Stimulated activated CD4-positive, alpha-beta T cell treated with anti-CD3 and anti-CD28 coated beads, Interleukin-15, amount 100 ng/mL, for 24 hours (primary cell): ENCODE measurements around the gene PFDN4.
"Not testable (repeated sequence)": the region's sequence is repeated elsewhere in the genome, so short reads cannot be mapped to it uniquely, and the experiment has no call there.

Experiments
- DNase-seq: peaks from one replicate; pipeline ENCODE4 v3.0.0-alpha.2; 2020

The PFDN4 gene

DNA sequence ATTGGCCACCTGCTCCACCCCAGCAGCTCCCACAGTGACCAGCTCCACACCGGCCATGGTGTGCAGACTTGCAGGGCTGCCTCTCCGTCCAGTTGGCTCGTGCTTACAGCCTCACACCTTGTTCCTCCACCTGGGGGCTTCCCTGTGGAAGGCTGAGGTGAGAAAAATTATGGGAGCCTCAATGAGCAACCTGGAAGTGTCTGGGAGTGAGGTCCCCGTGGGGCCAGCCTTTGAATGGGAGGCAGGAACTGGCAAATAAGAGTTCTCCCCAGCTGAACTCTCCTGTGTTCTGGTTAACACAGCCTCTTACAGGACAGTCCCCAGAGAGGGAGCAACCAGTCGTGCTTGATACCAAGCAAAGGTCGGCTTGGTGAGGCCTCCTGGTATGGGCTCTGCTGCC, 3.8 kb upstream of the PFDN4 start:
- no peak for DNase-seq

DNA sequence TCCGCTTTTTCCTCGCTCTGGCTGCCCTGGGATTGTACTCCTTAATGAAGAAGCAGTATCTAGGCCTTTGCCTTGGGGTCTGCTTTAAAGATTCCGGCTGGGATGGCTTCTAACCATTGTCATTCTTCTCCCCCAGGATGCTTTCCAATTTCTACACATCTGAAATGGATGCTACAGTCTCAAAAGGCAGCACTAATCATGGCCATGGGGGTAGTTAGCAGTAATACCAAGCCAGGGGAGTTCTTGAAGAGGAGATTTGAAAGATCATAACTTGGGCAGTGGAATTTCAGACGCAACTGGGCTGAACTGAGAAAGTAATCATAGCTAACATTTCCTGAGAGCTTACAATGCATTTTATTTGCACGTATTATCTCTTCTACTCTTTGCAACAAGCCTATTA, 3.4 kb upstream of the PFDN4 start:
- DNase-seq, result no peak

- peak; percentile 49 for DNase-seq
These were observed 2.4 kb upstream of the PFDN4 start for GRCh38 chr20:54205450-54205849.

DNA sequence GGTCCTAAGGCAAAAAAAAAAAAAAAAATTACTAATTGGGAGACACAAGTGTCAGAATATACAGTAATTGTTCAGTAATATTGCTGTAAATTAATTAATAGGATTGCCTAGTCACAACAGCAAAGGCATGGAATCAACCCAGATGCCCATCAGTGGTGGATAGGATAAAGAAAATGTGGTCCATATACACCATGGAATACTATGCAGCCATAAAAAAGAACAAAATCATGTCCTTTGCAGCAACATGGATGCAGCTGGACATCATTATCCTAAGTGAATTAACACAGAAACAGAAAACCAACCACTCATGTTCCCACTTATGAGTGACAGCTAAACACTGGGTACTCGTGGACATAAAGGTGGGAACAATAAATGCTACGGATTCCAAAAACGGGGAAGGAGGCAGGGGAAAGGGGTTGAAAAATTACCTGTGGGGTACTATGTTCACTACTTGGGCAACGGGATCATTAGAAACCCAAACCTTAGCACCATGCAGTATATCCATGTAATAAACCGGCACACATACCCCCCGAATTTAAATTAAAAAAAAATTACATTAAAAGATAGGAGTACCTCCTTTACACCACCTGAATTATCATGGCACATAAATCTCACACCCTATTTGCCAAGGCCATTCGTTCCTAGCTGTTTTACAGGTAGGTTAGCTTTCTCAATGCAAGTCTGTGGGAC, 689 bp upstream of the PFDN4 start:
- no peak for DNase-seq

- no peak for DNase-seq
These were observed 775 bp downstream of the PFDN4 start for GRCh38 chr20:54208548-54209176.

GRCh38 chr20:54209216-54209813, 1.4 kb downstream of the PFDN4 start:
- DNase-seq, result no peak

DNA sequence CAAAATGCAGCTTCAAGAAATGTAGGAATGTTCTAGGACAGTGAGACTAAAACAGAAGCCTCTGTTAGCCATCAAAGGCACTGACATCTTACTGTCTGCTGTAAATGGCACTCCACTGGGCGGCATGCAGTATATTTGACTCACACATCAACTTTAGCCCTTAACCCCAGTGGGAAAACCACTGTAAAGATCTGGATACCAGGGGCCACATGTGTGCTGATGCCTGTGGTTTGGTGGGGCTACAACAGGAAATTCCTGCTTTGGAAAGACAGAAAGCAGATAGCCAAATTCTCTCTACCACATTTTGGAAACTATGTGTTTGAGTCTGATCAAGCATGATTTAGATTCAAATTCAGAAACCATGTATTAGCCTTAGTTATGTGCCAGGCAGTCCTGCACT, 4.3 kb downstream of the PFDN4 start:
- DNase-seq, result no peak

DNA sequence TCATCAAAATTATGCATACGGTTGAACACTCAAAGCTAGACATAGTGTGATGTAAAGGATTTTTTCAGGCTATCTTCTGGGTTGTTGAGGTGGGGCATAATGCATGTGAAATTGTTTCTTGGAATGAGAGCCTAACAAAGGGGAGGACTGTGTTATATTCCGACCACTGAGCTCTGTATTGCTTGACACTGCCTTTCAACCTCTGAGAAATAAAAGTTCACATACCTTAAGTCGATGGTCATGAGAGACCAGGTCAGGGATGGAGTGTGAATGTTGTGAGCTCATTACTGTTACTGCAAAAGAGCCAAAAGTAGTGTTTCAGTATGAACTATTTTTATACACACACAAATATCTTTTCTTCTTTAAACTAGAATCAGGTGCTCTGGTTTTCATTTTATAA, 5.0 kb downstream of the PFDN4 start:
- no peak for DNase-seq

- no peak for DNase-seq
These were observed 6.7 kb downstream of the PFDN4 start for GRCh38 chr20:54214566-54214965.

GRCh38 chr20:54215157-54215789, 7.4 kb downstream of the PFDN4 start:
- no peak for DNase-seq

GRCh38 chr20:54217762-54218161, 9.9 kb downstream of the PFDN4 start:
- no peak for DNase-seq

GRCh38 chr20:54218470-54218869, 10.6 kb downstream of the PFDN4 start:
- no peak for DNase-seq

- DNase-seq, result no peak
These were observed 12.0 kb downstream of the PFDN4 start for GRCh38 chr20:54219751-54220426.

GRCh38 chr20:54220722-54221121, 12.8 kb downstream of the PFDN4 start:
- no peak for DNase-seq

DNA sequence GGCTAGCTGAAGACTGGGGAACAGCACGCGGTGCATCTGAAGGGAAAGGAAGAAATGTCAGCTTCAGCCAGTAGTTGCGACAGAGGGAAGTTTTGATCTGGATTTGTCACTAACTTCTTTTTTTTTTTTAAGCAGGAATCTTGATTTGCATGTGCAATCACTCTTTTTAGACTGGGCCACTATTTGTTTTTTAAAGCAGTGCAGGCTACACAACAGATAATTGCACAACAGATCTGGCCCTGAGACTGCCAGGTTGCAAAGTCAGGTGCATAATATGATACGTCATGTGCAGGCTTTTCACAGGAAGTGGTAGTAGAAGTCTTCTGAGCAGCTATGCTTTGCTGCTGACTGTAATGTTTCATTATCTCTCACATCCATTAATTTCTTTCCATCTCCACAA, 13.5 kb downstream of the PFDN4 start:
- DNase-seq, result peak; percentile 27

DNA sequence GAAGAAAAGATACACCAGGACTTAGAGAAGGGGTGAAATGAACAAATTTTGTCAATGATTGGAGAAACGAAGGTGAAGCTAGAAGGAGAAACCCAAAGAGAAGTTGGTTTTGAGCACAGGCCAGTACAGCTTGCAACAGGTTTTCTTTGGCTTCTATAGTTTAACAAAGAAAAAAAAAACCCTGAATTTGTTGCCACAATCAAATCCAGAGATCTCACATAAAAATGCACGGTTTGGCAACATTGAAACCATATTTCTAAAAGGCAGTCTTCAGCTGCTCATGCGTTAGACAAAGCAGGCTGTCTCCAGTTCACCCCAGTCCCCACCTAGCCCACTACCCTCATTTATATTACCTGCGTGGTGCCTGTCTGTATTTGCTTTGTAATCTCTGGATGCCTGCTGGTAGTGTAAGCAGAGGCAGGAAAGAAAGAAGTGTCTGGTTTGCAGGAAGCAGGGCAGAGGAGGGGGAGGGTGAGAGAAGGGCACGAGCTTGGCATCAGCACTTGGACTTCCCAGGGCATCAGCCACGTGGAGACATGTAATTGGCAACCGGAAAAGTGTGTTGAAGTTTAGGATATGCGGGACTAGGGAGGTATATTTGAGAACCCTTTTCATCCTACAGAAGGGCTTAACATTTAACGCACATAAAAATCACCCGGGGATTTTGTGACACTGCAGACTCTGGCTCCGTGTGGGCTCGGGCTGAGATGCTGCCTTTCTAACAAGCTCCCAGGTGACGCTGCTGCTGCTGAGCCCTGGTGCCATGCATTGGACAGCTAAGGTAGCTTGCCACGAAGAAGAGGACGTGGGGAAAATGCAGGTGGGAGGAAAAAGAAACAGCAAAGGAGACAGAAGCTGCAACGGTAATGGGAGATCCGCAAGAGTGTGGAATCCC, 14.4 kb downstream of the PFDN4 start:
- no peak for DNase-seq

- no peak for DNase-seq
These were observed 15.4 kb downstream of the PFDN4 start for GRCh38 chr20:54223285-54223684.

- no peak for DNase-seq
These were observed 15.9 kb downstream of the PFDN4 start for GRCh38 chr20:54223751-54224150.

DNA sequence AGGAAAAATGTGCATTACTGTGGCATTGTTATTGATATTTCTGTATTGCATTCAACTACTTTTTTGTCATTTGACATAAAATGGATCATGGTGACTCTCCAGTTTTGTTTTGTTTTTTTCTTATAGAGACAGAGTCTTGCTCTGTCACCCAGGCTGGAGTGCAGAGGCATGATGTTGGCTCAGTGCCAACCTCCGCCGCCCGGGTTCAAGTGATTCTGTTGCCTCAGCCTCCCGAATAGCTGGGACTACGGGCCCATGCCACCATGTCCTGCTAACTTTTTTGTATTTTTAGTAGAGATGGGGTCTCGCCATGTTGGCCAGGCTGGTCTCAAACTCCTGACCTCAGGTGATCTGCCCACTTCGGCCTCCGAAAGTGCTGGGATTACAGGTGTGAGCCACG, 16.8 kb downstream of the PFDN4 start:
- DNase-seq, result not testable (repeated sequence)

DNA sequence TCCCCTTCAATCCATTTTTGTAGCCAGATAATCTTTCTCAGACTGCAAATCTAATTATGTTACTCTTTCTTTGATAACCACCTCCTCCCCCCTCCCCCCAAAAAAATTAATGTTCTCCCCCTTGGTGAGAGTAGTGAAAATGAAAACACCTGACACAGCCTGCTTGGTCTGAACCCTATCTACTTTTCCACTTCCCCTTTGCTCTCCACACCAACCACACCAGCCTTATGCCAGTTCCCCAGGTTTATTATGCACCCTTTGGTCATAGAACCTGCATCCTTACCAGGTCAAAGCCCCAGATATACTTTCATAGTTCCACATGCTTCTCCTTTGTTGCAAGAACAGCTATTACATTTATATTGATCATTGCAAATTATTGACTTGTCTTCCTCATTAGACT, 19.4 kb downstream of the PFDN4 start:
- DNase-seq, result no peak

DNA sequence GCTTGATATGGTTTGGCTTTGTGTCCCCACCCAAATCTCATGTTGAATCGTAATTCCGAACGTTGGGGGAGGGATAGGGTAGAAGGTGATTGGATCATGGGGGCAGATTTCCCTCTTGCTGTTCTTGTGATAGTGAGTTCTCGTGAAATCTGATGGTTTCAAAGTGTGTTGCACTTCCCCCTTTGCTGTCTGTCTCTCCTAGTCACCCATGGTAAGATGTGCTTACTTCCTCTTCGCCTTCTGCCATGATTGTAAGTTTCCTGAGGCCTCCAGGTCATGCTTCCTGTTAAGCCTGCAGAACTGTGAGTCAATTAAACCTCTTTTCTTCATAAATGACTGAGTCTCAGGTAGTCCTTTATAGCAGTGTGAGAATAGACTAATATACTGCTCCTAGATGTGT, 19.9 kb downstream of the PFDN4 start:
- DNase-seq, result no peak

DNA sequence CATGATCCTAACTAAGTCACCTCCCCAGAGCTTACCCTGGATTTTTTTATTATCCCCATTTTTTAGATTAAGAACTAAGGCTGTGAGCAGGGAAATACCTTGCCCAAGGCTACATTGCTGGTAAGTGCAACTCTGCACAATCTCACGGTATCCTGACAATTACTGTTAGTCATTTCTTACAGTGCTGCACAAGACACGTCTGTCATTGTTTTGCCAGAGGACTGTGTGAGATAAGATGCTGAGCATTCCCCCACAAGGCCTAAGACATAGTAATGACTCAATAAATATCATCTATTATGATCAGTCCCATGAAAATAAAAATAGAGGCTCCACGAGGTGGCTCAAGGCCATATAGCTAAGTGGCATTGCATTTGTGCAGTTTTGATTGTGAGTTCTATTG, 21.0 kb downstream of the PFDN4 start:
- DNase-seq, result no peak
